Central memory CD4-positive, alpha-beta T cell (primary cell): ENCODE data around the gene SASH1.
"Not testable (repeated sequence)": the region's sequence is repeated elsewhere in the genome, so short reads cannot be mapped to it uniquely, and the experiment has no call there.

Experiments
- DNase-seq: peaks from one replicate; pipeline ENCODE4 v3.0.0; 2022

SASH1 gene

GRCh38 chr6:148370176-148370575 is 27.5 kb downstream of the SASH1 start:
- no peak for DNase-seq

DNA sequence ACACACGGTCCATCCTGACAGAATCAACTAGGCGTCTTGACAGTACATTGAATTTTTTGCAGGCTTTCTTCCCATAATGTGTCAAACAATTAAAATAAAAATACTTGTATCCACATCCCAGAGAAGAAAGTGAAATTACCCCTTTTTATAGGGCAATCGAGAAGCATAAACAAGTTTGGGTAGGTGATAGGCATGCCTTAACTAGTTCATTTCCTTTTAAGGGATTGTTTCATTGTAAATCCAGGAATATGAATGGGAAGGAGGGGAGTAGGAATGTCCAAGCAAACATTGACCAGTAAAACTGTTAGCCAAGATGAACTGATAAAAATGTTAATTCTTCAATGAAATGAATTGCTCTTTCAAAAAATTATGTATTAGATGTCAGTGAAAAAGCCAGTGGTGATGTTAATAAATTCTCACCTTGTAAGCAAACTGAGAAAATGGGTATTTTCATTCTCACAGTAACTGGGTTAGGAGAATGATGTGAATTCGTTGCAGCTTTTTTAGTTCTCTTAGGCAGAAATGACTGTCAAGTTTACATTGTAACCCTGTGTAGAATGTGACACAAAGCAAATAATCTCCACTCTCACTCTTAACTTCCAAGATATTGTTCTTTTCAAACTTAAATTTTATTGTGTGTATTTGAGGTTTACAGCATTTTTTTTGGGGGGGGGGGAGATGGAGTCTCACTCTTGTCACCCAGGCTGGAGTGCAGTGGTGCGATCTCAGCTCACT is 31.6 kb downstream of the SASH1 start:
- DNase-seq = no peak

DNA sequence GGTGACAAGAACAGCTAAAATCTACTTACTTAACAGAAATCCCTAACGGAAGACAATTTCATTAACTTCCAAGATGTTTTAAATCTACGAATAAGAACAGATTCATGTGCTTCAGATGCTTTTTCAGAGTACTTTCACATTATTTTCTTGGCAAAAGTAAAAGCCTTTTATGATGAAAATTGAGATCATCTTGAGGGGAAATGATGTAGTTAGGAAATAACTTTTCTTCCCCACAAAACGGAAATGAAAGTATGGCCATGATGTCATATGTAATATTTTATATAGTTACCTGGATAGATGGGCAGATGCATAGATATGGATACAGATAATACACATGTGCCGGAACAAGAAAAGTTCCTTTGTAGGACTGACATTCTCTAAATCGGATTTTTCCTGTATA is 32.8 kb downstream of the SASH1 start:
- no peak for DNase-seq

GRCh38 chr6:148379481-148379880 is 36.8 kb downstream of the SASH1 start:
- no peak for DNase-seq

GRCh38 chr6:148379966-148380713 is 37.5 kb downstream of the SASH1 start:
- no peak for DNase-seq

DNA sequence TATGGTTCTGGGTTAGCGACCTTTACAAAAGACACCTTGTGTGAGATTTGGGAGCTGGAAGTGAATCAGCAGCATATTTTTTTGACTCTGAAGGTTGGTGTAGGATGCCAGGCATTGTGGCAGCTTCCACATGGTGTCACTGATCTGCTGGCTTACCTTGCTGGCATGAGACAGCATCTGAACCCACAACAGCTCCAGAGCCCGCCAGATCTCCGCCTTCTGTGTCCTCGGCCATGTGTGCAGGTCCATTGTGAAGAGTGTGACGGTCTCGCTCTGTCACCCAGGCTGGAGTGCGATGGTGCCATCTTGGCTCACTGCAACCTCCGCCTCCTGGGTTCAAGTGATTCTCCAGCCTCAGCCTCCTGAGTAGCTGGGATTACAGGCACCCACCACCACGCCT is 39.4 kb downstream of the SASH1 start:
- not testable (repeated sequence) for DNase-seq

- DNase-seq = no peak
Measured at GRCh38 chr6:148382861-148383260, 40.2 kb downstream of the SASH1 start.

- no peak for DNase-seq
Measured at GRCh38 chr6:148383658-148384368, 41.2 kb downstream of the SASH1 start.

DNA sequence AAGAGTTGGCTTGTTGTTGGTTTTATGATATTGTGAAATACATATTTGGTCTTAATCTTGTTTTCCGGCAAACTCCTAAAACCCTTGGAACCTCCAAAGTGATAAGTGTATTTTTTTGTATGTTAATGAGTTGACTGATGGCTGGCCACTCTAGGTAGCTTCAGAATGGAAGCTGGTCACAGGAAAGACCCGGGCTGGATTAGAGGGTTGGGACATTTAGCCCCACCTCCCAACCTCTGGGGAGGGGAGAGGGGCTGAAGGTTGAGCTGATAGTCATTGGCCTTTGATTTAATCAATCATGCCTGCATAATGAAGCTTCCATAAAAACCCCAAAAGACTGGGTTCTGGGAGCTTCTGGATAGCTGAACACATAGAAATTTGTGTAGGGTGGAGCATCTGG is 42.7 kb downstream of the SASH1 start:
- DNase-seq = no peak

DNA sequence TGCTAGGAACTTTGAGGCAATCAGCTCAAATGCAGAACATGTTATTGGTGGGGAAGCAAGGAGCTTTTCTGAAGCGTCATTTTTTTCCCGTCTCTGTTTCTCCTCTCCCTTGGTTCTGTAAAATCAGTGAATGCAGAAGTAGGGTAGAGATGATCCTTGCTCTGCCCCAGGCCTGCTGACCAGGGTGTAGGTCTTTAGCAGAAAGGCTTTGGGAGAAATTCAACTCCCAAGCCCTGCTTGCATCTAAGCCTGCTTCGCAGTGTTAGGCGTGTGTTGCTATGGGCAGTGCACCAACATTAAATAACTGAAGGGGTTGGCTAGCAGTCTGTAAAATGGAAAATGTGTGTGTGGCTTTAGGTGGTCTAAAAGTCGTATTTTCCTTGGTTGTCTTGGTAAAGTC is 45.9 kb downstream of the SASH1 start:
- no peak for DNase-seq

GRCh38 chr6:148389086-148389485 is 46.4 kb downstream of the SASH1 start:
- no peak for DNase-seq

DNA sequence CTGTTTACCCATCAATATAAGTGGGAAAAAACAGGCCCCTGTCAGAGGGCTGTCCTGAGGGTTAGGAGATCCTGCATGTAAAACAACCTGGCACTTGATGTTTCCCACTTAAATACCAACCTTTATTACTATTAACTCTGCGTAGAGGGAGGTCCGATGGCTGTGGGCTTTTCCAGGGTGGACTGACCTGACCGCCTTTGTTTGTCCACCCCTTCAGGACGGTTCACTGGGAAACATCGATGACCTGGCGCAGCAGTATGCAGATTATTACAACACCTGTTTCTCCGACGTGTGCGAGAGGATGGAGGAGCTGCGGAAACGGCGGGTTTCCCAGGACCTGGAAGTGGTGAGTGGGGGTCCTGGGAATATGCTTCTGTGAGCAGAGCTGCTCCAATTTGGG is 47.3 kb downstream of the SASH1 start:
- no peak for DNase-seq

DNA sequence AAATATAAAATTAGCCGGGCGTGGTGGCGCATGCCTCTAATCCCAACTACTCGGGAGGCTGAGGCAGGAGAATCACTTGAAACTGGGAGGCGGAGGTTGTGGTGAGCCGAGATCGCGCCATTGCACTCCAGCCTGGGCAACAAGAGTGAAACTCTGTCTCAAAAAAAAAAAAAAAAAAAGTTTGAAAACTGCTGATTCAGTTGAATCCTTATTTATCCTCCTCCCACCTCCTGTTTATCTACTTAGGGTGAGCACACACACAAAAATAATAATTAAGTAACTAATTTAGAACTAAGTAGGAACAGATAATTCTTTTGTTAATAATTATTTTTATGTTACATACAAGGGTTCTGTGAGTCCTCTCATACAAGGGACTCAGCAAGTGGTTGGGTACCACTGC is 49.5 kb downstream of the SASH1 start:
- DNase-seq = not testable (repeated sequence)

DNA sequence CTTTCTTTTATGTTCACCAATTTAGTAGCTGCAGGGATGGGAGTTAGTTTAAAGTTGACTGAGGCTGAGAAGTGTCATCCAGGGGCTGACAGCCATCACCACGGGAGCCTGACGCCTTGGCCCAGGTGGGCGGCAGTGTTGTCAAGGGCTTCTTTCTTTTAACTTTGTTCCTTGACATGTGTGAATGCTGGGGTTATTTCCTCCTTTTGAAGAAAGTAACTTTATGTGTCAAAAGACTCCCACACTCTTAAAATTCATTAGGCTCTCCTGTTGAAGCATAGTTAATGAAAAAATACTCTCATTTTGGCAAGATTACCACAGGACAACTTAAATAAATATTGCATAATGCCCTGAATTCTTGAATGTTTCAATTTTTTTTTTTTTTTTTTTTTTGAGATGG is 50.0 kb downstream of the SASH1 start:
- no peak for DNase-seq

- no peak for DNase-seq
Measured at GRCh38 chr6:148395583-148396101, 53.0 kb downstream of the SASH1 start.

- no peak for DNase-seq
Measured at GRCh38 chr6:148396411-148396810, 53.8 kb downstream of the SASH1 start.

DNA sequence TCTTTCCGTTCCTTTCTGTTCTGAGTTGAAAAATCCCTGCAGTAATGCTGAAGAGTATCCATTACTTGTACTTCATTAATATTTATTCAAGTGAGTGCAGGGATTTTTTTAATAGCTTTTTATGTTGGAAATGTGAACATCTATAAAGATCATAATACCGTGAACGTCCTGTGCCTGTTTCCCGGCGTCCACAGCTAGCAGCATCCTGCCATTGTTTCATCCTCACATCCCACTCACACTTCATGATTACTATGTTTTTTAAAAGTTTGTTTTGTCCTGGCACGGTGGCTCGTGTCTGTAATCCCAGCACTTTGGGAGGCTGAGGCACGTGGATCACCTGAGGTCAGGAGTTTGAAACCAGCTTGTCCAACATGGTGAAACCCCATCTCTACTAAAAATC is 54.3 kb downstream of the SASH1 start:
- DNase-seq = no peak

- DNase-seq = no peak
Measured at GRCh38 chr6:148398244-148398643, 55.6 kb downstream of the SASH1 start.

DNA sequence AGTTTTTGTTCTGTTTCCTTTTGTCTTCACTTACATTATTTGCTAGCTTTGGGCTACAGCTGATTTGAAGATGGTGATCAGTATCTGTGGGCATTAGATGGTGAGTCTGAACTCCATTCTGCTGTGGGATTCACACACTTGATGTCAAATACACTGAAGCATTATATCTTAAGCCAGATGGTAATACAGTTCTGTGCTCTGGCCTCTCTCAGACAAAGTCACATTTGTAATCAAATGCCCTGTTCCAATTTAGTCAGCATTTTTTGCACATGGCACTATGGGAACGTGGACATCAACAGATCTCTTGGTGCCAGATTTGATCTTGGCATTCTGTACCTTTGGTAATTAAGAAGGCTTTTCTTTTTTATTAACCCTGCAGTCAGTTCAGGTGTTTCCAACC is 56.0 kb downstream of the SASH1 start:
- no peak for DNase-seq

DNA sequence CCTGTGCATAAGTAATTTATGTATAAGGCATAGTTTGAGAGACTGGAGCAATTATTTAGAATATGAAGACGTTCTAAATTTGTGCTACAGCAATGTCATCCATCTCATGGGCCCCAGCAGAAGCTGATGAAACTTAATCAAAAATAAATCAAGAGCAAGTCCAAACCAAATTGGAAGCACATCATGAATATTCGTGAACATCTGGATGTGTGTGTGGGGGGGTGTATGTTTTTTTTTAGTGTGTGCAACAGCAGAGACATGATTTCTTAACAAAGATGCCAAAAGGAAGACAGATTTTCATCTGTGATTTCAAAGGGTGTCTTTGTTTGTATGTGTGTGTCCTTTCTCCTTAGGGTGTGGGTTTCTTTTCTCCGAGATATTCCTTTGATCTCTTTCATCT is 58.9 kb downstream of the SASH1 start:
- no peak for DNase-seq

DNA sequence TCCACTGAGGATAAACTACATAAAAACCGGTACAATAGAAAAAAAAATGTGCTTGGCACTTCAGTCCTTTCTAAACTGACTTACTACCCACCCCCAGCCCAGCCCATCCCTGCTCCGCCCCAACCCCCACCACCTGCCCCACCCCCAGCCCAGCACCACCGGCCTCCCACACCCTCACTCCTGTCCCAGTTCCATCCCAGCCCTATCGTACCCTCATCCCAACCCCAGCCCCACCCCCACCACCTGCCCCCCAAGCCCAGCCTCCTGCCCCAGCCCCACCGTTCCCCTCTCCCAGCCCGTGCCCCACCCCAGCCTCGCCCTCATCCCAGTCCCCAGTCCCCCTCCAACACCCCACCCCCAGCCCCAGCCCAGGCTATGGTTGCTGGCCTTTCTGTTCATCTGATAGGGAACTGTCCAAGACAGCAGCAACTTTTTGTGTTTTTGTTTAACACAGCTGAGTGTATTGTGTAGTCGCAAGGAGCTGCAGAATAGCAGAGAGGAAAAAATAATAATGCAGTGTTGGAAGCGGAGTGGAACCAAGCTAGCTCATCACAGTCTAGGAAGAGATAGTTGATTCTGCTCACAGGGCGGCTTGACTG is 61.9 kb downstream of the SASH1 start:
- DNase-seq = no peak

DNA sequence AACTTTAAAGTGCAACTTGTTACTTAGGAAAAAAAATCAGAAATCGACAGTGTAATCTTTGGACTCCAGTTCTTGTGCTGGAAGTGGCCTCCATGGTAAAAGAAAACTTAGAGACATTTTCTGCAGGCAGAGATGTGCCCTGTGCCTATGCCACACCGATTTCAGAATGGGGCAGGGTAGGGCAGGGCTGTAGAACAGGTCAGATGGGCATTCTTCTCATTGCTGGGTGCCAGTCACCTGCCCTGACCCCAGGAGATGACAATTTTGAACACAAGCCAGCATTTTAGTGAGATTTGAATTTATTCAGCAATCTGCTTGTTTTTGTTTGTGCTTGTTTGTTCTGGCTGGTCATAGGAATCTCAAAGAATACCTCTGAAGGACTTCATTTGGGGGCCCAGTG is 63.3 kb downstream of the SASH1 start:
- no peak for DNase-seq
